Urinary bladder (tissue), 4 donors: ENCODE data around the gene GPR39. TPM values are rescaled to one million over a fixed set of nuclear protein-coding genes. Genes with fewer than 3 reads are reported as not detected.

Experiments used
- DNase-seq: peaks from one replicate; pipeline ENCODE4 v3.0.0-alpha.2; 2015; ENCODE audit errors: extremely low spot score
- H3K27ac ChIP-seq: one replicate; pipeline ENCODE4 v1.5.1; 2013; ENCODE audit warnings: low read depth, mild to moderate bottlenecking, moderate library complexity
- H3K36me3 ChIP-seq: one replicate; pipeline ENCODE4 v1.6.1; 2013; ENCODE audit warnings: mild to moderate bottlenecking, moderate library complexity; ENCODE audit not compliant: insufficient read depth
- H3K4me1 ChIP-seq: one replicate; pipeline ENCODE4 v1.6.1; 2013; ENCODE audit warnings: mild to moderate bottlenecking, moderate library complexity; ENCODE audit not compliant: insufficient read depth
- H3K4me3 ChIP-seq: one replicate; pipeline ENCODE4 v1.5.1; 2013; ENCODE audit warnings: low read depth, low read length
- WGBS: extraction: QIAGEN DNeasy Blood & Tissue Kit; methylation state at CpG from one replicate; pipeline ENCODE4 v1.1.7; 2013; 5-methylcytosine and 5-hydroxymethylcytosine counted together
- polyA plus RNA-seq: library from polyadenylated mRNA; stranded (reverse); fragments of 200-250 nt; gene quantifications from one replicate; pipeline ENCODE4 v1.2.3, GENCODE V29; 2013
- total RNA-seq: library from RNA; depleted of rRNA; stranded (reverse); fragments of >200 nt; gene quantifications from one replicate; pipeline ENCODE4 v1.2.3, GENCODE V29; 2014
- donor health status: healthy with polysubstance abuse.
- donor health status: healthy.

The GPR39 gene
- total and polyA plus RNA-seq, 2 donors, result 1.4 to 3.2 TPM

DNA sequence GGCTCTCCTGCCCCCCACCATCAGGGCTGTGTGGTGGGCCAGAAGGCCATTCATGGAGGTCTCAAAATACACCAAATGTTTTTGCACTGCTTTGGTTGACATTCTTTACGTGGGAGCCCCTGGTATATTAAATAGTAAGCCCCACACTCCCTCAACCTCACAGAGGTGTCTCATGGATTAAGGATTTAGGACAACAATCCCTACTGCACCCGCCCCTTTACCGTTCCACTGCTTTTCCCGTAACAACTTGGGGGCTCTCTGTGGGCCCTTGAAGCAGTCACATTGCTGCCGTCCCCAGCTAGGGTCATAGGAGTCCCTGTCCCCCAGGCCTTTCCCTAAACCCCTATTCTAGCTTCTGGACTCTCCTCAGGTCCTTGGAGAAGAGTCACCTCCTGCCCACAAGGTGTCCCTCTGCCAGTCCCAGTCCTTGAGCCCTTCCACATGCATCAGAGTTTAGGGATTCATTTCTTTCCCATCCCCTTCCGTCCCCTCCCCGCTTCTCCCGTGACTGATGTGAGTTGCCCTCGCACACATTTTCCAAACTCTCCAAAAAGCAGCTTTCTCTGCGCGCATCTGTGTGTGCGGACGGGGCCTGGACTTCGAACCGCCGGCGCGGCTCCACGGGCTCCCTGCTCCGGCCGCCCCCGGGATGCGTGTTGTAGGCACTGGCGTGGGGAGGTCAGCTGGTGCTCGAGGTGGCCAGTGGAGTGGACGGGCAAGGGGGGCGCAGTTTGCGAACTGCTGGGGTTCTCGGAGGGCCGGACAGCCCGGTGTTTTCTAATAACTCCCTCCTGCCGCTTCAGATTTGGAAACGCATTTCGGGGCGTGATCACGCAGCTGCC, 168.6 kb downstream of the GPR39 start:
- Histone ChIP-seq H3K27ac (no peak overlapping the region), H3K36me3 (no peaks in the 10 kb centered on the region), H3K4me1 (no peaks in the 10 kb centered on the region), H3K4me3 (no peak overlapping the region)
- DNase-seq, result no peak
- 93% methylated on average over 36 of the region's 36 CpGs for WGBS

DNA sequence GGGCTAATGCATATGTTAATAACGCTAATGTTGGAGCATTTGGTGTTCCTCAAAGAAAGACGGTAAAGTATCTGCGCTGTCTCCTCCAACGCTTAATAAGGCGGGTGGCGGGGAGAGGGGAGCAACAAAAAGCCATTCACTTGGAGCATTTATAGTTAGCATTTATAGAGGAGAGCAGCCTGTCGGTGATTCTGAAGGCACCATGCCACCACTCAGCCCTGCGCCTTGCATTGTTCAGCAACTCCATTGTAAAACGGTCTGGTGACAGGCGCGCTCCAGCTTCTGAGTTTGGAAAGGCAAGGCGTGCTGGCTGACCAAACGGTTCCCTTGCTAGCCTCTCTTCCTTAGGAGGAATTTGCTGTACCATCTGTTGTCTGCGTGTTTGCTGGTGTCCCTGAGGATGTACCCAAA, 169.5 kb downstream of the GPR39 start:
- no peaks in the 10 kb centered on the region for H3K36me3 ChIP-seq
- H3K27ac ChIP-seq, result no peak overlapping the region
- DNase-seq, result no peak
- no peak overlapping the region for H3K4me3 ChIP-seq
- WGBS, result 71% methylated on average over 14 of the region's 14 CpGs
- no peaks in the 10 kb centered on the region for H3K4me1 ChIP-seq

DNA sequence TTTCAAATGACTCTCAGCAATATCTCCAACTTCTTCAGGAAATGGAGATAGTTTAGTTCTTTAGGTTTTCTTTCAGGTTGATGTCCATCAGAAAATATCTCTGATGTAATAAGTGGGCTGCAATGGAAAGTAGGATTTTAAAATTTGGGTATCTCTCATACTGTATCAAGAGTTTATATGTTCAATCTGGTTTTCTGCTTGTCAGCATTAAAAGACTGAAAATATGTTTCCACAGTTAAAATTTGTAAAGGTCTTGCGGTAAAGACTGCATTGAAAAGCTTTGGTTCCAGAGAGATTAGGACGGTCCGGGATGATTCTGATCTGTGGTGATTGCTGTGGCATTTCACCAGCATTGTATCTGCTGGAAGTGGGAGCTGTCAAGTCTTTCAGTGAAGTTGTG, 170.2 kb downstream of the GPR39 start:
- H3K36me3 ChIP-seq, result no peaks in the 10 kb centered on the region
- 87% methylated on average over 3 of the region's 3 CpGs for WGBS
- H3K4me3 ChIP-seq, result no peak overlapping the region
- DNase-seq, result no peak
- no peaks in the 10 kb centered on the region for H3K4me1 ChIP-seq
- no peak overlapping the region for H3K27ac ChIP-seq

DNA sequence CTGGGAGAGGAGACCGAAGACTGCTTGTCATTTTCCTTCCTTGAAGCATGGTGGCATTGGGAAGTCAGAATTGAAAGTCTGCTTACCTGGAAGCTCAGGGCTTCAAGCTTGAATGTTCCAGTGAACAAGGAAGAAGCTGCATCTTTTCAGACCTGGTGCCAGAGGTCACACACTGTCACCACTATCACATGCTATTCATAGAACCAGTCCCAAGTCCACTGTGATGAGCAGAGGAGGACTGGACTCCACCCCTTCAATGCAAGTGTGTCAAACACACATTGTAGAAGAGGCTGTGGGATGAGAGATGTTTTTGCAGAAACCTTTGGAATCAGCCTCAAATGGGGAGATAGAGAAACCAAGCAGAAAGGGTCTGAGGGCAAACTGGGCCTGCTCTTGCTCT, 172.0 kb downstream of the GPR39 start:
- Histone ChIP-seq H3K36me3 (no peaks in the 10 kb centered on the region), H3K4me3 (no peak overlapping the region), H3K4me1 (no peaks in the 10 kb centered on the region), H3K27ac (no peak overlapping the region)
- no peak for DNase-seq
- 77% methylated on average over 1 of the region's 1 CpG for WGBS

DNA sequence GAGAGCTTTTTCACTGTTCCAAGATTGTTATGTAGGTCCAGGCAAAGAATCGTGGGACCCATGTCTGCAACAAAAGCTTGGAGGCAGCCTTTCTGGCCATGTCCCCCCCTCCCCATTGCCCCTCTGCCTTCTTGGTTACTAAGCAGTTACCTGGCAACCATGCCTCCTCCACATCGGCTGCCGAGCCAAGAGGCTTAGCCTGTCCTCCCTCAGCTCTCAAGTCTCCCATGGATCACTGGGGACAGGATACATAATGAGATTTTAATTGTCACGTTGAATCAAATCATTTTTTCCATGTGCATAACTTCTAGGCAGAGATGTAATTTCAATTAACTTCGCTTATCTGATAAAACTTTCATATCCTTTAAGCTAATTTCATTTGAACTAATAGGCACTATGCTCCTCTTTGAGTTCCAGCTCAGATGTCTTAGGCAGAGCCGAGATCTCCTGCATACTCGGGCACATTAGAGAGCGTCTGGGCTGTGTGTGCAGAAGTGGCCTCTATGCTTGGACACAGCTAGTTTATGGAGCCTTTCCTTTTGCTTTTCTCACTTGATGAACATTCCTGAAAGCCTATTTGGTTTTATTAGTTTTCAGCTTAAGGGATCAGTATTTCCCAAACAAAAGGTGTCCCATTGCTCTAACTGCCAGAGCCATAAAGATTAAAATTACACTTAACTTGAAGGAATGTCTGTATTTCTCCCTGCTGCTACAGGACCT, 172.7 kb downstream of the GPR39 start:
- no peak overlapping the region for H3K27ac ChIP-seq
- DNase-seq, result no peak
- no peaks in the 10 kb centered on the region for H3K36me3 ChIP-seq
- H3K4me3 ChIP-seq, result no peak overlapping the region
- no peaks in the 10 kb centered on the region for H3K4me1 ChIP-seq
- WGBS, result 32% methylated on average over 8 of the region's 8 CpGs

DNA sequence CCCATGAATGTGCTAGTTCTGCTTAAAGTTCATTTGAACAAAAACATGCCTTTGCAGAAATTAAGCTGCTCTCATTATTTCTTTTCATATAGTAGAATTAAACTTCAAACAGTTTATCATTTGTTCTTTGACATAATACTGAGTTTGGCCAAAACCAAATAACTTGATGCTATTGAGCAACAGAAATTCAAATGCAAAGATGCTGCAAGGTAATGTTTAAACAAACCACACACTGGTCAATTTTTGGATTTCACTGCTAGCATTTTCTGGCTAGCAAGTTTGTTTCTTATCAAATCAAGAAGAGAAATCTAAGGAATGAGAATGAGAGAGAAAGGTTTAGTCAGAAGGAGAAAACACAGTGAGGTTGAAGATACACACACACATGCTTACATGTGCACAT, 173.4 kb downstream of the GPR39 start:
- Histone ChIP-seq H3K36me3 (no peaks in the 10 kb centered on the region), H3K27ac (no peak overlapping the region), H3K4me1 (no peaks in the 10 kb centered on the region), H3K4me3 (no peak overlapping the region)
- no peak for DNase-seq

DNA sequence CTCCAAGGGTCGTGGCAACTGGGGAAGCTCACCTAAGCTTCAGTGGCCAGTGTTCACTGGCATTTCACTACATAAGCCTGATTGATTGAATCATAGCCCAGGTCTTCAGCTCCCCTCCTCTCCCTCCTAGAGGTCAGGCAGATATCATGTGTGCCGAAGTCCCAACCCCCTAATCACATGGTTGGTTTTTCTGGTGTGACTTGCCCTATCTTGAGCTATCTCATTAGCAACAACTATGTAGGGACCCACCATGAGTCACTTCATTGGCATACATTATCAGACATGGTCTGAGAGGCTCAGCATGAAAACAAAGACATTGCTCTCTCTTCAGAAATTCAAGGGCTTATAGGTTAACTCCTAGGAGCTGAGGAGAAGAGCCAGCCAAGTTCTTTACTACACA, 176.6 kb downstream of the GPR39 start:
- no peaks in the 10 kb centered on the region for H3K36me3 ChIP-seq
- no peak overlapping the region for H3K4me3 ChIP-seq
- H3K4me1 ChIP-seq, result no peaks in the 10 kb centered on the region
- DNase-seq, result no peak
- WGBS, result 85% methylated on average over 2 of the region's 2 CpGs
- H3K27ac ChIP-seq, result no peak overlapping the region

DNA sequence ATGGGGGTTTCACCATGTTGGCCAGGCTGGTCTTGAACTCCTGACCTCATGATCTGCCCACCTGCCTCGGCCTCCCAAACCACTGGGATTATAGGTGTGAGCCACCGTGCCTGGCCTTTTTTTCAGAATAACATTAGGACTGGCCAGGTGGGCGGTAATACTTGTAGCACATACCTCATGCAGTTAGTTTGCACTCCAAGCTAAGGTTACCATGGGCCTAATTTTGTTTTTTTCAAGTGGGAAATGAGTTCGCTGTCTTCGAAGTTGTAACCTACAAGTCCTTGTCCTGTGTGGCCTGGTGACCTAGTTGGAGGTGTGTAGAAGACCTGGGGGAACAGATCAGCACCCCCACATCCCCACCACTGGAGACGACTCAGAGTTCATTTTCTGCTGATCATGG, 178.6 kb downstream of the GPR39 start:
- H3K27ac ChIP-seq, result no peak overlapping the region
- no peak overlapping the region for H3K4me3 ChIP-seq
- WGBS, result 80% methylated on average over 6 of the region's 6 CpGs
- no peak for DNase-seq
- no peaks in the 10 kb centered on the region for H3K36me3 ChIP-seq
- no peaks in the 10 kb centered on the region for H3K4me1 ChIP-seq

DNA sequence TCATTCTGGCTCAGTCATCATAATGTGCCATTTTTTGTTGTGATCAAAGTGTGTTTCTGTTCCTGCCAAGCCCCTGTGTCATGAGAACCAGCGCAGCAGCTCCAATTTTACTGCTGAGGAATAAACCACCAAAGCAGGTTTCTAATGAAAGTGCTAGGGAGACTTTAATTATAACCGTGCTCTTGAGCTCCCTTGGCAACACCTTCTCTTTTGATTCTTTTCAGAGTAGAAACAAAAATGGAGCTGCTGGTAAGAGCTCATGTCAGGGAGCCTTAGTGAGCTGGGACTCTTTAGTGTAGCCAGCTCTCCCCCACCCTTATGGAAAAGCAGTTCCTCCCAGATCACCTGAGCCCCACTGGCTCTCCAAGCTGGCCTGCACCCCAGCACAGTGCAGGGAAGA, 179.1 kb downstream of the GPR39 start:
- Histone ChIP-seq H3K36me3 (no peaks in the 10 kb centered on the region), H3K4me1 (no peaks in the 10 kb centered on the region), H3K27ac (no peak overlapping the region), H3K4me3 (no peak overlapping the region)
- no peak for DNase-seq
- 75% methylated on average over 2 of the region's 2 CpGs for WGBS

DNA sequence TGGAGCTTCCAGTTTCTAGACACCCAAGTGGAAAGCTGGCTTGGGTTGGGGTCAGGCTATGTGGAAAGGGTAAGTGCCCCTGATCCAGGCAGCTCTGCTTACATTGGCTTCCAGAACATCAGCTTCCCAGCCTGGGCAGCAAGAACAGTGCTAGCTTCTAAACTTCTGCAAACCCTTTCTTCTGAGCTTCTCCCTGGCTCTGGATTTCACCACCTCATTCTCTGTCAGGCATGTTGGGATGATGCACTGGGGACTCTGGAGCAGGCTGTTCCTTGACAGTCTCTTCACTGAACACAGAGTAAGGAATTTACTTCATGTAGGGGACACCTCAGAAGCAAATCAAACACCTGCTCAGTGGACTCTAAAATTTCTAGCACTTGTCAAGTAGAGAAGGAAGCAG, 180.6 kb downstream of the GPR39 start:
- Histone ChIP-seq H3K4me1 (no peaks in the 10 kb centered on the region), H3K27ac (no peak overlapping the region), H3K4me3 (no peak overlapping the region), H3K36me3 (no peaks in the 10 kb centered on the region)
- no peak for DNase-seq

DNA sequence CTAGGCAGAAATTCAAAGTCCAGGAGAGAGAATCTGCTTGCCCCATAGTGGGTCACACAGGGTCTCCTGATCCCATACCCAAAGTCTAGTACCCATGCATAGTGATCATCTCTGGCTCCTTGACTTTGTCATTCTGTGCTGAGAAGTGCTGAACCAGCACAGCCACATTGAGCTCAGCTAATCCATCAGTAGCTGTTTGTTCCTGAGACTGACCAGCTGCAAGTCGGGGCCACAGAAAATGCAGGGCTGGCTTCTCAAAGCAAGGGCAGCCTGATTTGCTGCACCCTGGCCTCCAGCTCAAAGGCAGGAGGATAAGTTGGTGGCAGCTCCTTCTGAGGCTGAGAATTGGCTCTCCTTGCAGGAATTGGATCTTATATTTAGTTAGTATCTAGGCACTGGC, 181.2 kb downstream of the GPR39 start:
- 85% methylated on average over 1 of the region's 1 CpG for WGBS
- Histone ChIP-seq H3K4me1 (no peaks in the 10 kb centered on the region), H3K27ac (no peak overlapping the region), H3K4me3 (no peak overlapping the region), H3K36me3 (no peaks in the 10 kb centered on the region)
- DNase-seq, result no peak

DNA sequence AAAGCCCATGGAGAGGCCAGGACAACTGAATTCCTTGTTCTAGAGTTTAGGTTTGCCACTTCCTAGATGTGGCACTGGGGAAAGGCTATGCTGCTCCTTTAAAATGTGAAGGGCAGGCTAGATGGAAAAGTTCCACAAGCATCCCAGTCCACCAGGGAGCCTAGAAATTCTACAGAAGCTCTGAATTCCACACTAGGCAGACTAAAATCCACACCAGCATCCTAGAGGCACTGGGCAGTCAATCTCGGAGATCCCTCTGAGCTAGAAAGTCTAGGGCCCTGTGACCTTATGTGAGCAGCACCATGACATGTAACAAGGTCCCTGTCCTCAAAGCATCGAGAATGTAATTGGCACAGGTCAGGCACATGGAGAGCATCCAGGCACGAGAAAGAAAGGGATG, 181.9 kb downstream of the GPR39 start:
- DNase-seq, result no peak
- Histone ChIP-seq H3K4me1 (no peaks in the 10 kb centered on the region), H3K27ac (no peak overlapping the region), H3K36me3 (no peaks in the 10 kb centered on the region), H3K4me3 (no peak overlapping the region)
- 68% methylated on average over 3 of the region's 3 CpGs for WGBS

DNA sequence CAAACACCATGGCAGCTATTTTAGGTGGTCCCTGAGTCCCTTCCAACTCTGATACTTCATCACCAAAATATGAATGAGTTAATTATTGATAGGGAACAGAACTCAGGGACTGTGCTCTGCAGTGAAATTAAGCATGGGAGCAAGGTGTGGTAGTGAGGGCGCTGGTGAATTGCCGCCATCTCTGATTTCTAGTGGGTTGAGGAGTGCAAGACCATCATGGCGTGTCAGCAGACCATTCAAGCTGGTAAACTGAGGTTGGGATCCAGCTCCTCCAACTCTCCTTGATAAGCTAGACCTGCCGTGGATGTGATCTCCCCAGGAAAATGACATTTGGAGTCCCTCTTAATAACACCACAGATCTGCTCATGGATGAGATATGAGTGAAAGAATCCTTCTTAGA, 183.0 kb downstream of the GPR39 start:
- Histone ChIP-seq H3K27ac (no peak overlapping the region), H3K36me3 (no peaks in the 10 kb centered on the region), H3K4me1 (no peaks in the 10 kb centered on the region), H3K4me3 (no peak overlapping the region)
- 92% methylated on average over 4 of the region's 4 CpGs for WGBS
- DNase-seq, result no peak

DNA sequence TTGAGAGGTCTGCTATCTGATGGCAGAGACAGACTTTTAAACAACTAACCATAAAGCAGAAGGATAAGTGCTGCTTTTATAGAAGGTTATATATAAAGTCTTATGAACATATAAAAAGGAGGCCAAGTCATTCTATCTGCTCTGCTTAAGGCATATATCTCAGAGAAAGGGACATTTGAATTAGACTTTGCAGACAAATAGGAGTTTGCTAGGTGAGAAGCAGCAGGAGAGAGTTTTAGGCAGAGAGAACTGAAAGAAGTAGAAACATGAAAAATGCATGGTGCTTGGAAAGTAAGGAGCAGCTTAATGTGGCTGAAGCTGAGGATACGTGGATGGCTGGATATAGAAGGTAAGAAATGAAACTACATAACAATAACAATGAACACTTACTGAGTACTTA, 188.0 kb downstream of the GPR39 start:
- no peaks in the 10 kb centered on the region for H3K4me1 ChIP-seq
- H3K36me3 ChIP-seq, result no peaks in the 10 kb centered on the region
- 84% methylated on average over 1 of the region's 1 CpG for WGBS
- no peak for DNase-seq
- H3K27ac ChIP-seq, result no peak overlapping the region
- no peak overlapping the region for H3K4me3 ChIP-seq
